NCI-H748 treated with DMSO at 0.1 percent for 48 hours (cell line): ENCODE data around the gene NF2.

ENCODE experiments used
- DNase-seq: peaks from one replicate; lab custom pipeline; 2025; lab: John Stamatoyannopoulos, UW

The NF2 gene

DNA sequence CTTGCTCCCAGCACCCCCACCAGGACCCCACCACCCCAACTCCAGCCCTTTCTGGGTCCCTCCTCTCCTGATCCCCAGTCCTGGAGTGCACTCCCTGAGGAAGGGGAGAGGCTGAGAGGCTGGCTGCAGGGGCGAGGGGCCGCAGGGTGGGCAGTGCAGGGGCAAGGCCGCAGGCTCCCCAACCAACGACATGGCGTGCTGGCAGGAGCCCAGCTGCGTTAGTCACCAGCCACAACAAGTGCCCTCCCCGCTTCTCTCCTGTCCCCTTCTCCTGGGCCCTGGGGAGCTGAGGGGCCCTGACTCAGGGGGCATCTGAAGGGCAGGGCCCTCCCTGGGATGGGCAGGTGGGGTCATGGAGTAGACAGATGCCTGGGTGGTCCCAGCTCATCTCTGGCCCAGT lies 118.7 kb downstream of the NF2 start:
- no peak for DNase-seq

- no peak for DNase-seq
Observed at GRCh38 chr22:29722587-29722986, 119.2 kb downstream of the NF2 start.

- no peak for DNase-seq
Observed at GRCh38 chr22:29723766-29724165, 120.3 kb downstream of the NF2 start.

- DNase-seq: no peak
Observed at GRCh38 chr22:29724843-29725242, 121.4 kb downstream of the NF2 start.

DNA sequence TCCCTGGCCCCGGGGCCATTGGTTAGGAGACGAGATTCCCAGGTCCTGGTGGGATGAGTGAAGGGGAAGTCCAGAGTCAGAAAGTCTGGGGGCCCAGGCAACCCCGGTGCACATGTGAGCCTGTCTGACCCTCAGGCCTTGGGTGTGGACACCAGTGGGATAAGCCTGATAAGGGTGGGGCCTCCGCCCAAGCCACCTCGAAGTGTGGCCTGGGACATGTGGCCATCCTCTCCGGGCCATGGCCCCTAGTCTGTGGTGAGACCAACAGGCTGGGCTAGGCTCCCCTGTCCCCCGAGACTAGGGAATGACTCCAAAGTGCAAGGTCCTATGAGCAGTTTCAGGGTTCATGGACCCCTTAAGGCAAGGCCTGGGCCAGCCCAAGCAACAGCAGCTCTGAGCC lies 122.7 kb downstream of the NF2 start:
- no peak for DNase-seq

DNA sequence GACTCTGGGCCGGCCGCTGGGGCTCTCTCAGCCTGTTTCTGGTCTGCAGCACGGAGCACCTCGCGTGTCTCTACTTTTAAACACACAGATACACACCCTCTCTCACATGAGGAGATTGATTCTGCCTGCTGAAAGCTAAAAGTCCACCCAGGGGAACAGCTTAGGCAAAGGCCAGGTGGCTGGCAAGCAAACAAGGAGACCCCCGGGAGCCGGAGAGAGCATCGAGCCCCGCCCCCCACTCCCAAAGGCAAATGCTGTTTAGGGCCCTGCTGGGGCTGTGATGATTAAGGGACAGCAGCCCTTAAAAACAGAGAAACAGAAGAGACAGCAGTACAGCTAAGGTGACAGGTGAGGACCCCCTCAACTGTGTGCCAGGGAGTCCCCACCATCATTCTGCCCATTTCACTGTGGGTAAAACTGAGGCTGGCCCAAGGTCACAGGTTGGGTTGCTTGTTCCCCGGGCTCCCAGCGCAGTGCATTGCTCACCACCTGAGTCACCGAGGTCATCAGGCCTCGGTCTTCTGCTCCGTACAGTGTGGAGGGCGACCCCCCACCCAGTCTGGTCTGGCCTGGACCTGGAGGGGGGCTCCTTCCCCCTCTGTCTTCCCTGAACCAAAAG lies 123.2 kb downstream of the NF2 start:
- DNase-seq: no peak

- no peak for DNase-seq
Observed at GRCh38 chr22:29727131-29727523, 123.7 kb downstream of the NF2 start.

DNA sequence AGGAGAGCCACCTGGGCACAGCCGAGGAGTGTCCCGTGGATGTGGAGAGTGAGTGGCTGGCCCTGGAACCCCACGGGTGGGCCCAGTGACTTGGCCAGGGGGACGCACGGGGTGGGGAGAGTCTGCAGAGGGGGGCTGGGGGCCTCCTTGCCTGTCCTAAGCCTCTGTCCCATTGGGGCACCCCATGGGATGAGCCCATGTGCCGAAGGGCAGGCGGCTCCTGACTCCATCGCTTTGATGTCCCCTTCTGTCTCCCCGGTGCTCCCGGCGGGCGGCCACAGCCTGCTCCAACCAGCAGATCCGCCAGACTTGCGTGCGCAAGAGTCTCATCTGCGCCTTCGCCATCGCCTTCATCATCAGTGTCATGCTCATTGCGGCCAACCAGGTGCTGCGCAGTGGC lies 125.7 kb downstream of the NF2 start:
- DNase-seq: no peak

- DNase-seq: no peak
Observed at GRCh38 chr22:29731058-29731850, 127.8 kb downstream of the NF2 start.

GRCh38 chr22:29732883-29733282 lies 129.4 kb downstream of the NF2 start:
- no peak for DNase-seq

DNA sequence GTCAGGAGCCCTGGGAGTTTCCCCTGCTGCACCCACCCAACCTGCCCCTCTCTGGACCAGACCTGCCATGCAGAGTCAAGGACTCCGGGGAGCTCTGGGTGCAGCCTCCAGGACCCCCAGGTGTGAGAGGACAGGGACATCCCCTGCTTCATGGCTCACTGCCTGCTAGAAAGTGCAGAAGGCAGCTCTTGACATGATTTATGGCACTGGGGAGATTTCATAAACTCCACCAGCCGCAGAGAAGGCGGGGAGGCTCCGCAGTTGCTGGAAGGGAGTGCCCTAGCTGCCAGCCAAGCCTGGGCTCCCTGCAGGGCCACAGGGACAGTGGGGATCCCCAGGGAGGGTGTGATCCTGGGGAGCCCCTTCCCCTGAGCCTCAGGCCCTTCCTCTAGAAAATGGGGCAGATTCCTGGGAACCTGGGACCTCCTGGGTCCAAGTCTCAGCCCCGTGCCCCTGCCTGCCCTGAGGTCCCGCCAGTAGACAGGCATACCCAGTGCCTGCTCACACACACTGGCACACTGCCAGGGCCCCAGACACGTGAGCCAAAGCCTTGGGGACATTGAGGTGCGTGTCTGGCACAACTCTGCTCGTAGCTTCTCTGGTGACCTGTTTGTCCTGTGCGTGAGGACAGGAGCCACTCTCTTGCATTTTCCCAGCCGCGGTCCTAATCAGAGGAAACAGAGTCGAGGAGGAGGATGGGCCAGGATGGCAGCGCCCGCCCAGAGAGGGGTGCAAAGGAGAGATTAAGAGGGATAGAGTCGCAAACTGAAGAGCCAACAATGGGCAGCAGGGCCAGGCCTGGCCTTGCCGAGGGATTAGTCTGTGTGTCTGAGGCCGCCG lies 130.1 kb downstream of the NF2 start:
- DNase-seq: no peak

GRCh38 chr22:29734406-29734805 lies 131.0 kb downstream of the NF2 start:
- DNase-seq: no peak

DNA sequence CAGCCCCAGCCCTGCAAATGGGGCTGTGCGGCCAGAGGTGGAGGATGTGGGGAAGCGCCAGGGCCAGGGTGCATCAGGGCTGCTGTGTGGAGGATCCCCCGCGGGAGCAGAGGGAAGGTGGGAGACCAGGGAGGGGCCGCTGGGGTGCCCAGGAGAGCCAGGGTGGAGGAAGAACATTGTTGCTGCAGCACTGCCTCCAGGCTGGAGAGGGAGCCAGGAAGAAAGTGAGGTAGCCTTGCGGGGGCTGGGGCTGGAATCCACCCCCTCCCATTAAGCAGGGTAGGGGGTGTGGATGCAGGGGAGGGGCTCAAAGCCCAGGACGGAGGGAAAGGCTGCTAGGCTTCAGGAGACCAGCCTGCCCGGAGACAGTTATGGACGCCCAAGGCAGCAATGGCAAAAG lies 131.4 kb downstream of the NF2 start:
- DNase-seq: no peak

DNA sequence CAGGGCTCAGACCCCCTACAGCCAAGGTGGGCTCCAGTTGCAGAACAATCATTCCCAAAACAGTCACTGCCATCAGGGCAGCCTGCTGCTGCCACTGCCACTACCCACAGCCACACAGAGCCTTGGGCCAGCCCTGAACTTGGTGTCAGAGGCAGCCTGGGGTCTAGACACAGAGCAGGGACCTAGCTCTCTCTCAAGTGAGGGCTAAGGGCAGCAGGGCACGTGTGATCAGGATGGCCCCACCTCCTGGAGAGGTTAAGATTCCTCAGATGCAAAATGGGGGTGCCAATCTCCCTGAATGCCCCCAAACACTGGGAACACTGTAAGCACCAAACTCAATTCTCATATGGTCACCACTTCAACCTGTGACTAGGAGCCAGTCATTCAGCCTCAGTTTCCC lies 132.0 kb downstream of the NF2 start:
- DNase-seq: no peak

GRCh38 chr22:29737251-29738117 lies 134.1 kb downstream of the NF2 start:
- no peak for DNase-seq

DNA sequence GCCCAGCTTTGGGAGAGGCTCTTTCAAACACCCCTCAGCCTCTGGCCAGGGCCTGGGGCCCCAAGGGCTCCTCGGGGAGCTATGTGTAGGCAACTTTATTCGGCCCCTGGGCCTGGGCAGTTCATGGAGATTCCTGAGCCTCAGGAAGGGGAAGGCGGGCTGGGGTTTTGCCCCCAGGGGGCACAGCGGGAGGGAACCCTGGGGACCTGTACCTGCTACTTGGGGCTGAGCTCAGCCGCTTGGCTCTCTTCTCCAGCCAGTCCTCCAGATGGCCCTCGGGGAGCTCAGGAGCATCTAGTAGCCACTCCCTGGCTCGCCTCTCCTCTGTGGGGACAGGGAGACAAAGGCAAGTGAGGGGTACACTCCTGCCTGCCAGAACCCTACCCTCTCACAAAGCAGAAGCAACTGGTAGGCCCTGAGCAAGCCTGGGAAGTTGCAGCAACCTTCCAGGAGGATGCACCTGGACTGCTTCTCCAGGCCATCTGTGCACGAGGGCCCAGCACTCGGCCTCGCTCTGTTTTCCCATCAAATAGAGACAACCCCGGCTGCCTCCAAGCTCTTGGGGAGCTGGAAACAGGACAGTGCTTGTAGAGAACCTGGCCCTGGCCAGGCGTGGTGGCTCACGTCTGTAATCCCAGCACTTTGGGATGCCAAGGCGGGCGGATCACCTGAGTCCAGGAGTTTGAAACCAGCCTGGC lies 134.8 kb downstream of the NF2 start:
- no peak for DNase-seq

DNA sequence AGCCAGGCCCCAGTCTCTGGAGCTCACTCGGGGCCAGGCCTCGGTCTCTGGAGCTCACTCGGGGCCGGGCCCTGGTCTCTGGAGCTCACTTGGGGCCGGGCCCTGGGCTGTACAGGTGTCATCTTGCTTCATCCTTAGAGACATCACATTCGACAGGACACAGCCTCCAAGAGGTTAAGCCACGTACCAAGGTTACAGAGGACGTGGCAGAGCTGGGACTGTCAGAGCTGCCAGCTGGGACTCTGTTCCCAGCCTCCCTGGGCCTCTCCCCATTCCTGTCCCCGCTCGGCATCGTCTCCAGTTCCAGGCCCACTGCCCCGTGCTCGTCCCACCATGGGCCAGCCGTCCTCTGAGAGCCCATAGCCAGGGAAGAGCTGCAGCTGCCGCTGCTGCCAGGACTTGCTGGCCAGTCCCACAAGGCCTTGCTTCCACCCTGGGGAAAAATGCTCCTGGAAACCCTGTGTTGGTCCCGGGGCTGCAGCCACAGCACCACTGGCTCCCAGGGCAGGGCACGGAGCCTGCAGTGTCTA lies 136.0 kb downstream of the NF2 start:
- DNase-seq: no peak

- no peak for DNase-seq
Observed at GRCh38 chr22:29740216-29740615, 136.8 kb downstream of the NF2 start.

DNA sequence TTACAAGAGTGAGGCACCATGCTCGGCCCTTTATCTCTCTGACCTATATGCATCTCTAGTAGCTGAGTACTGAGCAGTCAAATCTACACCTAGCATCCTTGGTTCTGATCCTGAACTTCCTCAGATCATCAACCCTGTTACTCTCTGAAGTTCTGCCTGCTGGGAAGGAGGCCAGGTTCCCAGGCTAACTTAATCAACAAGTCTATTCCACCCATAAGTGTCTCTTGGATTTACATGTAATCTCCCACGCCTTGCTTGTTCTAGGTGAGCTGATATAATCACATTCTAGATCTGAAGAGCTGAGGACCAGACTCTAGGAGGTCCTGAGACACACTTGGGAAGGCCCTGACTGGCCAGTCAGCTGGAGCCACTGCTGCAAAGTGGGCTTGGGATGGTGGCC lies 138.5 kb downstream of the NF2 start:
- DNase-seq: no peak

GRCh38 chr22:29742326-29742725 lies 138.9 kb downstream of the NF2 start:
- no peak for DNase-seq

- no peak for DNase-seq
Observed at GRCh38 chr22:29744902-29745301, 141.5 kb downstream of the NF2 start.
